Glomerular visceral epithelial cell (primary cell): ENCODE results near the gene VAPA.
A peak's percentile ranks its signal among the peaks of the same experiment; 100 is the strongest.

Experiments used
- DNase-seq: peaks from one replicate; pipeline ENCODE4 v3.0.0-alpha.2; 2016; ENCODE audit errors: extremely low spot score

The VAPA gene

GRCh38 chr18:9913526-9914333 is at the start of gene VAPA:
VAPA (plus strand) TSS chr18:9914016; CDS start chr18:9914257, 241 bp downstream.
- DNase-seq: peak; percentile 97

- no peak for DNase-seq
Measured at GRCh38 chr18:9865764-9866490, 47.9 kb upstream of the VAPA start.

GRCh38 chr18:9866627-9867026 is 47.2 kb upstream of the VAPA start:
- no peak for DNase-seq

GRCh38 chr18:9867071-9867594 is 46.7 kb upstream of the VAPA start:
- peak; percentile 36 for DNase-seq

GRCh38 chr18:9868857-9869714 is 44.7 kb upstream of the VAPA start:
- DNase-seq: no peak

- peak; percentile 41 for DNase-seq
Measured at GRCh38 chr18:9869715-9870430, 43.9 kb upstream of the VAPA start.

GRCh38 chr18:9870431-9871008 is 43.3 kb upstream of the VAPA start:
- DNase-seq: no peak

- DNase-seq: no peak
Measured at GRCh38 chr18:9871244-9871746, 42.5 kb upstream of the VAPA start.

- no peak for DNase-seq
Measured at GRCh38 chr18:9872823-9873222, 41.0 kb upstream of the VAPA start.

GRCh38 chr18:9874728-9875127 is 39.1 kb upstream of the VAPA start:
- DNase-seq: no peak

- DNase-seq: no peak
Measured at GRCh38 chr18:9876212-9876866, 37.5 kb upstream of the VAPA start.

GRCh38 chr18:9876867-9877654 is 36.8 kb upstream of the VAPA start:
- DNase-seq: peak; percentile 55

GRCh38 chr18:9877655-9878014 is 36.2 kb upstream of the VAPA start:
- no peak for DNase-seq

- no peak for DNase-seq
Measured at GRCh38 chr18:9878095-9878494, 35.7 kb upstream of the VAPA start.

GRCh38 chr18:9878783-9879242 is 35.0 kb upstream of the VAPA start:
- DNase-seq: no peak

GRCh38 chr18:9884090-9884489 is 29.7 kb upstream of the VAPA start:
- no peak for DNase-seq

- no peak for DNase-seq
Measured at GRCh38 chr18:9884532-9885140, 29.2 kb upstream of the VAPA start.

GRCh38 chr18:9885170-9886004 is 28.4 kb upstream of the VAPA start, which contains the start of gene TXNDC2:
TXNDC2 (plus strand) TSS chr18:9885973; CDS start chr18:9886681, 708 bp downstream.
- DNase-seq: no peak
